ENCODE measurements around the gene MOB3C. TPM values are rescaled to one million over a fixed set of nuclear protein-coding genes. Genes with fewer than 3 reads are reported as not detected.

MOB3C gene
- total RNA-seq, 8 experiments from 2014 or later = 0.60 to 11.3 (median 4.8) TPM

DNA sequence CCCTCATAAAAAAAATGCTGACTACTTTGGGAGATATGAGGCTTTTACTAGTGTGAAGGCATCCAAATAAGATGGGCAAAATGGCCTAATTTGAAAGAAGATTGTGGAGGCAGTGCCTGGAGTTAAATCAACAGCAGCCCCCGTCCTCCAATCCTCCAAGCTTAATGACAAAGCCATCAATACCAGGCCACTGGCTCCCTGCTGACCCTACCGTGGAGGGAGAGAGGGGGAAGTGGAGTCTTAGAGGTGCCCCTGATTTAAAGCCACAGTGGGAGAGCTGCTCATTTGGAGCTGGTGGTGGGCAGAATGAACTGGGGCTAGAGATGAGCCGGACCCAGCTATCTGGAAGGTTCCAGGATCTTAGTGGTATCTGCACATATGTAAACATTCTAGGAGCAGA lies 40.8 kb downstream of the MOB3C start:
- H3K4me1 ChIP-seq (replicated peaks in 1 of 2) = peaks cover 22 to 27% of the 10 kb centered on the region in 2 donors
- in situ Hi-C loops (cut with MboI; ENCODE audit: low pct_unique_long_range_greater_than_20kb in 2 of 9, low sequenced_read_pairs in 9 of 9, unreplicated experiment in 9 of 9) = no loop called here
- WGBS, 10 experiments = 0 to 100% (median 29%) methylated on average over 1 to 3 of the region's 3 CpGs; no CpG with 5 or more reads in 3 of the 10 experiments
- ATAC-seq (replicated peaks in 6 of 8) = peak in 5 of 8 experiments; percentile 27 to 61 (median 46)
- H3K4me3 ChIP-seq = no peak overlapping the region
- peak overlapping the region; percentile 2 to 24 for H3K27ac ChIP-seq

DNA sequence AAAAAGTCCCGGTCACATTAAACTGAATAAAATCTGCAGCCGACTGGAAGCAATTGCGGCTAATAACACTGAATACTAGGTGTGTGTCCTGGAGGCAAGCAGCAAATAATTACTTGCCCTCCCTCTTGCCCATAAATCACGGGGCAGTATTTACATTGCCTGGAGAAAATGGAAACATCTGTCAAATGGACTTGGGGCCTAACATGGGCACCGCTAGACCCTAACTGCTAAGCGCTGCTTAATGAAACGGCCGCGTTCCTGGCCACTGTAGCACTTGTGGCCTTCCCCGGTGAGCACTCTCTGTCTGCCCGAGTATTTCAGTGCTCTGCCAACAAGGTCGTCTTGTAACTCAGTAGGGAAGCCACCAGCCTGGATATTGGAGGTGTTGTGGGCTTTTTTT lies 41.3 kb downstream of the MOB3C start:
- H3K27ac ChIP-seq = peak overlapping the region; percentile 2 to 24
- H3K4me3 ChIP-seq = no peak overlapping the region
- peak in 5 of 8 experiments; percentile 93 to 96 (median 94) for ATAC-seq (replicated peaks in 6 of 8)
- peaks cover 22 to 27% of the 10 kb centered on the region in 2 donors for H3K4me1 ChIP-seq (replicated peaks in 1 of 2)
- WGBS, 10 experiments = 22 to 100% (median 45%) methylated on average over 2 to 12 of the region's 12 CpGs
- in situ Hi-C loops (cut with MboI; ENCODE audit: low pct_unique_long_range_greater_than_20kb in 2 of 9, low sequenced_read_pairs in 9 of 9, unreplicated experiment in 9 of 9) = no loop called here

DNA sequence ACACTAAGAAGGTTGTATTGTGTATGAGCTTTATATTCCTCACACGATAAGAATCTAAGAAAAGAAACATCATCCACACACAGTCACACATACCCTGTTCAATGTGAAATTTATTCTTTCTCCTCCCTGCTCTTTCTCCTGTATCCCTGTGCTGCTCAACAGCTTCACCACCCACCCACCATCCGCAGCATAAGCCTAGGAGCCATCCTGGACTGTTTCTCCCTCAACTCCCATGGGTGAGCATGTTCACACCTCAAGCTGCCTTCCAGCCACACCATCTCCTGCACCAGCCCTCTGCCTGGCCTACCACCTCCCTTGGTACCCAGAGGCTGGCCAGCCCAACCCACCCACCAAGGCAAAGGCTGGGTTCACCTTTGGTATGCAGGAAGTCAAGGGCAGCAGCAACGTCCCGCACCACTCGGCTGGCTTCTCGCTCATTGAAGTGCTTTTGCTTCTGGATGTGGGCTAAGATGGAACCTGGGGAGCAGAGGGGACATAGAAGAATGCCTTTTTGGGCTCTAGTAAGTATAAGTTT lies 44.9 kb downstream of the MOB3C start:
- no peak for ATAC-seq (replicated peaks in 6 of 8)
- H3K27ac ChIP-seq = no peak overlapping the region

DNA sequence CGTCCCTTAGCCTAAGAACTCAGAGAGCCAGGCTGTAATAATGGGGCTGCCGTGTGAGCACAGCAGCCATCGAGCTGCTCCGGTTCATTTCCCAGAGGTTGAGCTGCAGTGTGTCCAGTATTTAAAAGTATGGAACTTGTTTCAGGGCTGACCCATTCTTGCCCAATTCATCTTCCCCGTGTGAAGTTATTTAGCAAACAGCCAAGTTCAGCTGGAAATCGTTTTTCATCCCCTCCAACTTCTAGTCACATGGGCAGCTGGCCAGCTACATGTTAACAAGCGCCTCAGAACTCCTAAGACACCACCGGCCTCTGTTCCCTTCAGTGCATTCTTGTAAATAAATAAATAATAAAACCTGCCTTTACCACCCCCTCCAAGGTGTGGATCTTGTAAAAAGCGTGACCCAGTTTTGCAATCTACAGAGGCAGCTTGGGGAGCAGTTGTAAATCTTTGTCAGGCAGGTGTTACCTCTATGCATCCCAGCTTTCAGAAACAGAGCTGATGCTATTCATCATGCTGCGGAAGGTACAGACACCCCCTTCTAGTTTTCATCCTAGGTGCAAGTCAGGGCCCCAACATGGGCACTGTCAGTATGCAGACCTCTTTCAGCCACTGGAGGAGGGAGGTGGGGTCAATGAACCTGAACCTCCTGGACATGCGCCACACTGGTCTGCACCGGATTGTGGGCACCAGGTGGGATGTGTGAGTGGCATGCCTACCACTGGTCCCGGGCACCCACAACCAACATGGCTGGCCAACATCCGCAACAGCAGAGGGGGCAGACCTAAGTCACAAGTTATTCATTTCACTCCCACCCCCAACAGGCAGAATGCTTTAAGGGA lies 46.5 kb downstream of the MOB3C start:
- peak in 2 of 8 experiments; percentile 17 to 70 for ATAC-seq (replicated peaks in 6 of 8)
- 20 to 100% (median 64%) methylated on average over 1 to 12 of the region's 14 CpGs; no CpG with 5 or more reads in 1 of the 10 experiments for WGBS, 10 experiments
- Histone ChIP-seq H3K4me3 (no peak overlapping the region), H3K4me1 (replicated peaks in 1 of 2) (peaks cover 9 to 17% of the 10 kb centered on the region in 2 donors), H3K27ac (no peak overlapping the region)
- in situ Hi-C loops (cut with MboI; ENCODE audit: low pct_unique_long_range_greater_than_20kb in 2 of 9, low sequenced_read_pairs in 9 of 9, unreplicated experiment in 9 of 9) = no loop called here

More for the DNA sequence above, 44.9 kb downstream of the MOB3C start:
- H3K4me1 ChIP-seq (replicated peaks in 1 of 2) = peaks cover 26 to 33% of the 10 kb centered on the region in 2 donors
- WGBS, 10 experiments = 71 to 100% (median 100%) methylated on average over 1 to 6 of the region's 6 CpGs; no CpG with 5 or more reads in 1 of the 10 experiments
- H3K4me3 ChIP-seq = no peak overlapping the region
- in situ Hi-C loops (cut with MboI; ENCODE audit: low pct_unique_long_range_greater_than_20kb in 2 of 9, low sequenced_read_pairs in 9 of 9, unreplicated experiment in 9 of 9) = no loop called here

DNA sequence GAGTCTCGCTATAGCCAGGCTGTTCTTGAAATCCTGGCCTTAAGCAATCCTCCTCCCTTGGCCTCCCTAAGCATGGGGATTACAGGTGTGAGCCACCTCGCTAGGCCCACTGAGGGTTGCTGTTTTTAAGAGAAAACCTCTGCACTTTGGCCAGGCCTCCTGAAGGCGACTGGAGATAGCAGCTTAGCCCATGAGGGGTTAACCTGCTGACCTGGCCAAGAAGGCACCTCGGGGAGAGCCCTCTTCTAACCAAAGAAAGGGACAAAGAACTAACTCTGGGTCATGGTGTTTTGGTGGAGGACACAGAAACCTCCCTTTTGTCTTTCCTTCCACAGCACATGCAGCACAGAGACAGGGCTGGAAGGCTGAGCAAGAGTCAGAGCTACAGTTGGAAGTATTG lies 47.5 kb downstream of the MOB3C start:
- in situ Hi-C loops (cut with MboI; ENCODE audit: low pct_unique_long_range_greater_than_20kb in 2 of 9, low sequenced_read_pairs in 9 of 9, unreplicated experiment in 9 of 9) = no loop called here
- WGBS, 10 experiments = 40 to 95% (median 79%) methylated on average over 2 to 4 of the region's 4 CpGs; no CpG with 5 or more reads in 2 of the 10 experiments
- Histone ChIP-seq H3K27ac (no peak overlapping the region), H3K4me1 (replicated peaks in 1 of 2) (peaks cover 0 to 13% of the 10 kb centered on the region in 2 donors), H3K4me3 (no peak overlapping the region)
- no peak for ATAC-seq (replicated peaks in 6 of 8)

DNA sequence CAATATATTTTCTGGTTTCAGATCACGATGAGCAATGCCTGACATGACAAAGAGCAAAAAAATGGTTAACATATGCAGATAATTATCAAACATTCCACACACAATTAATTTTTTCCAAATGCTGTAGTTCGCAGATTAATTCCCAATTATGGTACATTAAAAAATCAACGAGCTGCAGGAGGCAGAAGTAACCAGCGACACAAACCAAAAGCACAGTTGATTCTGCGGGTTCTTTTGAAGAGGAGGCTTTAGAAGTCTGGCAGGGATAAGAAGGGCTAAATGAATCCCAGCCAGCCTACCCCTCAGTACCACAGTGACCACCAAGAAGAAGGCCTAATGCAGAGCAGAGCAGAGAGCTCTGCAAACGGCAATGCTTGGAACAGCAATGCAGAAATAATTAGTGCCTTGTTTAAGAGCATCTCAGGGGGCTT lies 48.1 kb downstream of the MOB3C start:
- peaks cover 0 to 13% of the 10 kb centered on the region in 2 donors for H3K4me1 ChIP-seq (replicated peaks in 1 of 2)
- WGBS, 10 experiments = 30 to 88% (median 64%) methylated on average over 1 to 6 of the region's 6 CpGs; no CpG with 5 or more reads in 1 of the 10 experiments
- no peak overlapping the region for H3K27ac ChIP-seq
- no peak overlapping the region for H3K4me3 ChIP-seq
- in situ Hi-C loops (cut with MboI; ENCODE audit: low pct_unique_long_range_greater_than_20kb in 2 of 9, low sequenced_read_pairs in 9 of 9, unreplicated experiment in 9 of 9) = no loop called here
- no peak for ATAC-seq (replicated peaks in 6 of 8)

DNA sequence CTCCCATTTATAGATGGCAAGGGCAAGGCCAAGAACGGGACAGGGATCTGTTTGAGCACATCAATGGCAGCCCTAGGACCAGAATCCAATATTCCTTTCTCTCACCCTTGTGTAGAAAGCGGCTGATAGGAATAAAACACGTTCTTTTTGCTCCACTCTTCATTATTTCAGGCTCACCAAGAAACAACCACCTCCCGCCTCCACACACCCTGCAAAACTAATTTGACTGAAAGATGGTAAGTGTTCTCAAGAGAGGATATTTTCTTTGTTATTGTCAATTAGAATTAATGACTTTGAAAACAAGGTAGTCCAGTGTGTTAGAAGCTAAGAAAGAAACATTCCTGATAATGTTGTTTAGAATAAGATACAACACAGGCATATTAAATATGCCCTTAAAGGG lies 53.3 kb downstream of the MOB3C start:
- H3K27ac ChIP-seq = no peak overlapping the region
- ATAC-seq (replicated peaks in 6 of 8) = no peak
- in situ Hi-C loops (cut with MboI; ENCODE audit: low pct_unique_long_range_greater_than_20kb in 2 of 9, low sequenced_read_pairs in 9 of 9, unreplicated experiment in 9 of 9) = no loop called here
- peaks cover 16 to 23% of the 10 kb centered on the region in 2 donors for H3K4me1 ChIP-seq (replicated peaks in 1 of 2)
- no peak overlapping the region for H3K4me3 ChIP-seq
- 67 to 100% (median 90%) methylated on average over 1 to 4 of the region's 4 CpGs; no CpG with 5 or more reads in 2 of the 10 experiments for WGBS, 10 experiments

DNA sequence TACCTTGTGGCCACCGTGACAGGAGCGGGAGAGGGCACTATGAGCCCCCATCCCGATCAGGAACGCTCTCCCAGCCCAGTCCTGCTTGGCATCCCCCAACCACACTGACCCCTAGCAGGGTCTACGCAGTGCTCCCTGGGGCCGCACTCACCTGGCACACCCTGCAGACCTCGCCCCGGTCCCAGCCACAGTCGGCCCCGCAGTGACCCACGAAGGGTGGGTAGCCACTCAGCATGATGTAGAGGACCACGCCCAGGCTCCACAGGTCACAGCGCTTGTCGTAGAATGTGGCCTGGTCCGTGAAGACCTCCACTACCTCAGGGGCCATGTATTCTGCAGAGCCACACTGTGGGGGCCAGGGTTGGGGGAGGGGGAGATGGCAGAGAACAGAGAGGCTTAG lies 54.1 kb downstream of the MOB3C start:
- WGBS, 10 experiments = 77 to 100% (median 88%) methylated on average over 2 to 6 of the region's 15 CpGs; no CpG with 5 or more reads in 3 of the 10 experiments
- peaks cover 25 to 32% of the 10 kb centered on the region in 2 donors for H3K4me1 ChIP-seq (replicated peaks in 1 of 2)
- no peak overlapping the region for H3K4me3 ChIP-seq
- H3K27ac ChIP-seq = no peak overlapping the region
- ATAC-seq (replicated peaks in 6 of 8) = no peak
- in situ Hi-C loops (cut with MboI; ENCODE audit: low pct_unique_long_range_greater_than_20kb in 2 of 9, low sequenced_read_pairs in 9 of 9, unreplicated experiment in 9 of 9) = no loop called here

DNA sequence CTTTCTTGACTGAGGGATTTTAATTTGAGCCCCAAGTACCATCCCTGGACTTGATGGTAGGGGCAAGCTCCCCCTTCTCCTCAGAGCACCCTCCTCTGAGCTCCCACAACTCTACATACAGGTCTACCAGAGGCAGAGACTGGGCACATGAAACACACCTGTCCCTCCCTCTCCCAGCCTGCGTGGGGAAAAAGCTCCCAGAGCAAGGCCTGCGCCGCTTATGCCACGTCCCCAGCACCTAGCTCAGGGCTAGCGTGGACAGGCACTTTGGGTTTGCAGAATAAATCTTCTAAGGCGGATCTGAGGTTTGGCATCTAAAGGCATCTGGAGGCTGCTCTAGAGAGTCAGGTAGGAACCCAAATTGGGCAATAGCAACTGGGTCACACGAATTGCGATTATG lies 57.6 kb downstream of the MOB3C start:
- peak overlapping the region; percentile 83 to 88 for H3K27ac ChIP-seq

DNA sequence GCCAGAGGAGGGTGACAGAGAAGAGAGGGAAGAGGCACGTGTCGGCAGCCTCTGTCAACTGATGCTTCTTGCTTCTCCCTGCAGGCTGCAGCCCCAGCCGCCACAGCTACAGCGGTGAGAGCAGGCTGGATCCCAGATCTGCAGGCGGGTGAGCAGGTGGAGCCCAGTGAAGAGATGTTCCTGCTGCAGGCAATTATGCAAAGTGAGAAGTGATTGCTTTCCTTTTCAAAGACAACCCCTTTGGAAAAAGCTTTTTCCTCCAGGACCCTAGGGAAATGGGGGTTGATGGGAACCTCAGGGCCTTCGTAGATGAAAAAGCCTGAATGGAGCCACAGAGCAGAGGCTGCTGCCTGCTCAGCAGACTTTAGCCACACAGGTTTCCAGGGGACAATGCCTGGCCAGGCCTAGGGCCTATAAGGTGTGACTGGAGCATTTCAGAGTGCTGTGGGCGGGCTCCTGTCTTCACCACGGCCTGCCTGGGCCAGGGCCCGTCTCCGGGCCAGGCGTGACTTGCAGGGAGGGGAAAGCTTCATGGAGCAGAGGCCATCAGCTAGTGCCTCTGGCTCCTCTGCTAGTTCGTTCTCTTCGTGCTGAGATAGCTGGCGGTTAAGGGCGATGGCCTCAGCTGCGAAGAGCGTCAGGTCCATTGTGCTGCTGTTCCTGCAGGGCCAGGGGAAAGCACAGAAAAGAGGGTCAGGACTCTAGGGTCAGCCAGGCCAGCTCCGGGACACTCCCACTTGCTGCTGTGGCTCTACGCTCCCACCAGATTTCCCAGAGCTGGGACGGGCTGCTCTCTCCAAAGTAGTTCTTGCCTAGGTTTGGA lies 58.3 kb downstream of the MOB3C start:
- in situ Hi-C loops (cut with MboI; ENCODE audit: low pct_unique_long_range_greater_than_20kb in 2 of 9, low sequenced_read_pairs in 9 of 9, unreplicated experiment in 9 of 9) = no loop called here

More for the DNA sequence above, 57.6 kb downstream of the MOB3C start:
- ATAC-seq (replicated peaks in 6 of 8) = no peak
- no peak overlapping the region for H3K4me3 ChIP-seq
- in situ Hi-C loops (cut with MboI; ENCODE audit: low pct_unique_long_range_greater_than_20kb in 2 of 9, low sequenced_read_pairs in 9 of 9, unreplicated experiment in 9 of 9) = no loop called here
- H3K4me1 ChIP-seq (replicated peaks in 1 of 2) = peaks cover 44 to 50% of the 10 kb centered on the region in 2 donors
- WGBS, 10 experiments = 87 to 100% (median 93%) methylated on average over 2 to 6 of the region's 8 CpGs; no CpG with 5 or more reads in 4 of the 10 experiments

More for the DNA sequence above, 58.3 kb downstream of the MOB3C start:
- Histone ChIP-seq H3K27ac (peak overlapping the region; percentile 83 to 88), H3K4me1 (replicated peaks in 1 of 2) (peaks cover 47 to 52% of the 10 kb centered on the region in 2 donors), H3K4me3 (no peak overlapping the region)
- WGBS, 10 experiments = 10 to 90% (median 30%) methylated on average over 1 to 12 of the region's 20 CpGs; no CpG with 5 or more reads in 2 of the 10 experiments
- ATAC-seq (replicated peaks in 6 of 8) = peak in 7 of 8 experiments; percentile 54 to 86 (median 80)

All from motor neuron (in vitro differentiated cells).